ENCODE measurements around the gene SLC4A9.

The SLC4A9 gene

GRCh38 chr5:140360101-140360500 is at the start of gene SLC4A9:
Gene SLC4A9, plus strand, starts transcription at chr5:140360194. Its CDS starts 43 bp downstream, at chr5:140360237.
- no peak within 1 kb of the TSS for H3K4me3 Mint-ChIP-seq
- no peaks in the 10 kb centered on the region for H3K9me3 Mint-ChIP-seq
- peaks cover 7% of the 10 kb centered on the region for H3K27me3 Mint-ChIP-seq (ENCODE audit: low read depth, poor library complexity)
- no peaks in the 10 kb centered on the region for H3K36me3 Mint-ChIP-seq (ENCODE audit: low read depth)
- H3K4me1 Mint-ChIP-seq, result peaks cover 17% of the 10 kb centered on the region
- DNase-seq, result no peak
- H3K27ac Mint-ChIP-seq, result no peak within 1 kb of the TSS
- TF ChIP-seq CTCF (IDR thresholded peaks at IDR 0.05), result no peak

- no peak overlapping the region for H3K27ac Mint-ChIP-seq
- peaks cover 37% of the 10 kb centered on the region for H3K27me3 Mint-ChIP-seq (ENCODE audit: low read depth, poor library complexity)
- no peaks in the 10 kb centered on the region for H3K36me3 Mint-ChIP-seq (ENCODE audit: low read depth)
- H3K4me1 Mint-ChIP-seq, result peaks cover 4% of the 10 kb centered on the region
- H3K4me3 Mint-ChIP-seq, result no peak overlapping the region
- no peak for TF ChIP-seq CTCF (IDR thresholded peaks at IDR 0.05)
- no peaks in the 10 kb centered on the region for H3K9me3 Mint-ChIP-seq
- no peak for DNase-seq
Observed at GRCh38 chr5:140310434-140310833, 49.6 kb upstream of the SLC4A9 start.

- Mint-ChIP-seq H3K27me3 (ENCODE audit: low read depth, poor library complexity) (peaks cover 31% of the 10 kb centered on the region), H3K4me3 (no peak overlapping the region), H3K9me3 (no peaks in the 10 kb centered on the region), H3K27ac (no peak overlapping the region), H3K36me3 (ENCODE audit: low read depth) (no peaks in the 10 kb centered on the region), H3K4me1 (peaks cover 4% of the 10 kb centered on the region)
- DNase-seq, result no peak
- TF ChIP-seq CTCF (IDR thresholded peaks at IDR 0.05), result no peak
Observed at GRCh38 chr5:140311011-140311467, 49.0 kb upstream of the SLC4A9 start.

- Mint-ChIP-seq H3K36me3 (ENCODE audit: low read depth) (no peaks in the 10 kb centered on the region), H3K27me3 (ENCODE audit: low read depth, poor library complexity) (peaks cover 28% of the 10 kb centered on the region), H3K4me3 (no peak overlapping the region), H3K4me1 (peaks cover 4% of the 10 kb centered on the region), H3K9me3 (no peaks in the 10 kb centered on the region), H3K27ac (peak overlapping the region; percentile 20)
- no peak for DNase-seq
- no peak for TF ChIP-seq CTCF (IDR thresholded peaks at IDR 0.05)
Observed at GRCh38 chr5:140312067-140312790, 47.8 kb upstream of the SLC4A9 start.

GRCh38 chr5:140312791-140313189 is 47.2 kb upstream of the SLC4A9 start:
- peaks cover 4% of the 10 kb centered on the region for H3K4me1 Mint-ChIP-seq
- no peak for DNase-seq
- H3K4me3 Mint-ChIP-seq, result no peak overlapping the region
- no peaks in the 10 kb centered on the region for H3K36me3 Mint-ChIP-seq (ENCODE audit: low read depth)
- H3K27me3 Mint-ChIP-seq (ENCODE audit: low read depth, poor library complexity), result peaks cover 28% of the 10 kb centered on the region
- no peak overlapping the region for H3K27ac Mint-ChIP-seq
- H3K9me3 Mint-ChIP-seq, result no peaks in the 10 kb centered on the region
- TF ChIP-seq CTCF (IDR thresholded peaks at IDR 0.05), result no peak

GRCh38 chr5:140317859-140318258 is 42.1 kb upstream of the SLC4A9 start:
- H3K4me1 Mint-ChIP-seq, result peaks cover 4% of the 10 kb centered on the region

More at GRCh38 chr5:140317859-140318258, 42.1 kb upstream of the SLC4A9 start:
- Mint-ChIP-seq H3K27me3 (ENCODE audit: low read depth, poor library complexity) (peaks cover 6% of the 10 kb centered on the region), H3K9me3 (no peaks in the 10 kb centered on the region), H3K27ac (no peak overlapping the region), H3K4me3 (no peak overlapping the region), H3K36me3 (ENCODE audit: low read depth) (no peaks in the 10 kb centered on the region)
- TF ChIP-seq CTCF (IDR thresholded peaks at IDR 0.05), result no peak
- DNase-seq, result no peak
